T47D (cell line): ENCODE data around the gene AOPEP.
"Not testable (repeated sequence)": the region's sequence is repeated elsewhere in the genome, so short reads cannot be mapped to it uniquely, and the experiment has no call there.

Source experiments
- DNase-seq, 2 experiments: peaks; one replicate each; pipeline versions ENCODE4 v3.0.0 to v3.0.0-alpha.2; 2011 to 2012; ENCODE audit warnings: low read depth in 1 of 2, low spot score in 1 of 2
- JUND ChIP-seq: IDR thresholded peaks from 2 replicates; pipeline ENCODE4 v1.6.1; 2012; ENCODE audit warnings: low read depth
- in situ Hi-C: cut with HindIII; loops from 2 replicates; pipeline ENCODE4 v1.10.0; 2016; ENCODE audit warnings: low sequenced_read_pairs, low pct_unique_long_range_greater_than_20kb

AOPEP gene

DNA sequence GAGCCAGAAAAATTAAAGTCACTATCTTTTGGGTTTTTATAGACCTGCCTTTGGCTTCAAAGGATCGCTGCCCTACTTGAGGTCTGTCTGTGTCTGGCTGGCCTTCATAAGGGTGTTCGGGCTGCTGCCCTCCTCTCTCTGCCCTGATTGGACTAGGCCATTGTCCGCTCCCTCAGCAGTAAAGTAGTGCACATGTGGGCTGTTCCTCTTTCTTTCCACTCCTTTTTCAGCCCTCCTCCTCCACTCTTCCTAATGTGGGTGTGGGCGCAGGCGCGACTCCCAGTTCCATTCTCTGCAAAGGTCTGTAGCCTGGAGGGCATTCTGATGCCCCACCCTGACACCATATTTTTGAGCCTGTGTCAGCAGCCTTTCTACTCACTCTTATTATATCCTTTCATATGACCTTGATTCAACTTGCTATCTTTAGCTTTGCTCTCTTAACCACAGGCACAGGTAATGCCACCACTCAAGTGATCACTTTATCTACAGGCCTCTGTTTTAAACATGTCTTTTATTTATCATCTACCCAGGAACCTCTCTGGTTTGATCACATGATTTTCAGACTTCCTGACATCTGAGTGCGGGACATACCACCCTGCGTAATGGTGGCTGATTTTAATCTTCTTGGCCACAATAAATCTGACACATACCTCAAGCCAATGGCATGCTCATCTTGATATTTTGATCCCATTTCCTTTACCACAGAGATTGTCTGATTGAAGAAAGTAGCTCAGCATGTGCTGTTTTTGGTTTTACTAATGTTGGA lies 144.5 kb downstream of the AOPEP start:
- in situ Hi-C loops, result no loop called here
- peak in 1 of 2 experiments; percentile 58 for DNase-seq
- TF ChIP-seq JUND, result peak; percentile 60

DNA sequence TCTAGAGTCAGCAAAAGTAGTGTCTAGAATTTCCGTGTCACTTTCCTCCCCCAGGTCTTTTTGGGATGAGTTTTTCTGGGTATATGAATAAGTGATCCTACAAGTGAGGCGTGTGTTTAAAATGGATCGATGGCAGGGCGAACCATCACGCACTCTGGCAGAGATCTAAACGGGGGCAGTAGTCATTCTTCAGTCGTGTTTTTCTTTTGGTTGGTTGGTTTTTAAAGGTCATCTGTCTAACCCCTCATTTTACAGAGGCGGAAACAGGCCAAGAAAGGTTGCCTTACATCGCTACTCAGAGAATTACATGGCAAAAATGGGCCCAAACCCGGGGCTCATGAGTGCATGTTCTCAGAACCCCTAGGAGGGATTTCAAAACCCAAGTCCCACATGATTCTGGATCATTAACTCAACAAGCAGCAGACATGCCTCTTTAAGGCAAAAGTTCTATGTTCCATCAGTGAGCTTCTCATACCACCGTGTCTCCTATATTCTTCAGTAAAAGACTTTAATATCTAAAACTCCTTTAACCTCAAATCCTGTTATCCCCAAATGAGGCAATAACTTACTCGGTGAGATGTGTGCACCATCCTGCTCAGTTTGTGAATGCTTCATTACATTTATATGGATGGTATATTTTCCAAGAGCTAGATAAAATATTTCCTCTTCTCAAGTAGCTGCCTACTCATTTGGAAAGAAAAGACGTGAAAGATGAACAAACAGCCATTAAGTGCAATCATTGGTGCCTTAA lies 145.8 kb downstream of the AOPEP start:
- in situ Hi-C loops, result no loop called here
- no peak for DNase-seq

GRCh38 chr9:94872891-94873511 lies 146.5 kb downstream of the AOPEP start:
- DNase-seq, result no peak
- in situ Hi-C loops, result no loop called here
- TF ChIP-seq JUND, result no peak

More for the DNA sequence above, 145.8 kb downstream of the AOPEP start:
- TF ChIP-seq JUND, result no peak

DNA sequence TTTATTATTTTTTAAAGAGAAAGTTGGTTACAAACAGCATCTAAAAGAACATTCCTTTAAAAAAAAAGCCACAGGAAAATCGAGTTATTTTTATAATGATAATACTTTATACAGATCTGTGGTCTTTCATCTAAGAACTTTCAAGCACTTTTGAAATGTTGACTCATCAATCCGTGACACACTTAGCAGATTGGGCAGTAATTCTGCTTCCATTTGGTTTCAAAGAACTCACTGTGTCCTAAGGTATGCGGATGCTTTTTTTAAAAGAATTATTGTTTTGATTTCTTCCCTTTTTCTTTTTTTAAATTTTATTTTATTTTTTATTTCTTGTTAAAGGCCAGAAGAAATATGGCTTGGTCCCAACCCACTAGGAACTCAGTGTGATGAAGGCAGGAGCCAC lies 147.8 kb downstream of the AOPEP start:
- in situ Hi-C loops, result no loop called here
- no peak for DNase-seq
- TF ChIP-seq JUND, result no peak

DNA sequence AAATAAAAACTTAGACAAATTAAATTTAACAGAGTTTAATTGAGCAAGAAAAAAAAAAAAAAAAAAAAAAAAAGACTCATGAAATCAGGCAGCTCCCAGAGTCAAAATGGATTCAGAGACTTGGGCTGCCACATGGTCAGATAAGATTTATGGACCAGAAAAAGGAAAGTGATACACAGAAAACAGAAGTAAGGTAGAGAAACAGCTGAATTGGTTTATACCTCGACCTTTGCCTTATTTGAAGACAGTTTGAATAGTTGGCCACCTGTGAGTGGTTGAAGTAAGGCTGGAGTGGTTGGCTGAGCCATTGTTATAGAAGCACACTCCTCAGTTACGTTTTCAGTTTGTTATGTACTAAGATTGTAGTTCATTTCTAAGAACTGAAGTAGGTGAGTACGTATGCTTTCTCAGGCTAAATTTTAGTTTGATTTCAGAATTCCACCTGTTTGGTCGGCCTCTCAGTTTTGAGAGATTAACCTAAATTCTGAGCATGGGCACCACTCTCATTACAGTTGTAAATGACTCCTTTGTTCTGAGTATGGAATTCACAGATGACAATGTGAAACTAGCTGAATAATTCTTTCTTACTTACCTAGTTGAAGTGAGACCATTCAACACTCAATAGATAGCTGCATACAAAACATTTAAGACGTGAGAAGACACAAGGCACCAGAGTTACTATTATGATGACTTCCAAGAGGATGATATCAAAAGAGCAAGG lies 149.0 kb downstream of the AOPEP start:
- TF ChIP-seq JUND, result no peak
- in situ Hi-C loops, result no loop called here
- no peak for DNase-seq

DNA sequence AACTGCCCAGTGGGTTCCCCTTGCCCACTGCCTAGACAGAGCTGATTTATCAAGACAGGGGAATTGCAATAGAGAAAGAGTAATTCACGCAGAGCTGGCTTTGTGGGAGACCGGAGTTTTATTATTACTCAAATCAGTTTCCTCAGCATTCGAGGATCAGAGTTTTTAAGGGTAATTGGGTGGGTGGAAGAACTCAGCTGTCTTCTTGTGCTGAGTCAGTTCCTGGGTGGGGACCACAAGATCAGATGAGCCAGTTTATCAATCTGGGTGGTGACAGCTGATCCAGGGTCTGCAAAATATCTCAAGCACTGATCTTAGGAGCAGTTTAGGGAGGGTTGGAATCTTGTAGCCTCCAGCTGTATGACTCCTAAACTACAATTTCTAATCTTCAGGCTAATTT lies 152.3 kb downstream of the AOPEP start:
- DNase-seq, in situ Hi-C loops: not testable (repeated sequence)

- in situ Hi-C loops, result no loop called here
- DNase-seq, result no peak
- no peak for TF ChIP-seq JUND
Observed at GRCh38 chr9:94879230-94879629, 152.7 kb downstream of the AOPEP start.

DNA sequence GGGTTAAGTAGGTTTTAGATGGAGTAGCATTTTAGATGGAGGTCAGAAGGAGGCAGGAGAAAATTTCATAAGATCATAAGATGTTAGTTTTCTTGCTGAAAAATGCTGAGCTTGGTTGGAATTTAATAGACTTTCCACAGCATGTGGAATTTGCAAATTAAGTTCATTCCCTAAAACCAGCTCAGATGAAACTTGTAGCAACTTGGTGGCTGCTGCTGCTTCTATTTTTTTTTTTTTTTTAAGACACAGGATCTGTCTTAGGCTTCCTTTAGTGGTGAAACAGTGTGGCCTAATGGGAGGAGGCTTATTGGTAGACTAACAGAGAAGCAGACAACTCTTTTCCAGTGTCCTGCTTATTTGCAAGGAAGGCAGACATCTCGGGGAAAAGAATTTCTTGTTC lies 154.5 kb downstream of the AOPEP start:
- no peak for DNase-seq
- no peak for TF ChIP-seq JUND
- in situ Hi-C loops, result no loop called here

DNA sequence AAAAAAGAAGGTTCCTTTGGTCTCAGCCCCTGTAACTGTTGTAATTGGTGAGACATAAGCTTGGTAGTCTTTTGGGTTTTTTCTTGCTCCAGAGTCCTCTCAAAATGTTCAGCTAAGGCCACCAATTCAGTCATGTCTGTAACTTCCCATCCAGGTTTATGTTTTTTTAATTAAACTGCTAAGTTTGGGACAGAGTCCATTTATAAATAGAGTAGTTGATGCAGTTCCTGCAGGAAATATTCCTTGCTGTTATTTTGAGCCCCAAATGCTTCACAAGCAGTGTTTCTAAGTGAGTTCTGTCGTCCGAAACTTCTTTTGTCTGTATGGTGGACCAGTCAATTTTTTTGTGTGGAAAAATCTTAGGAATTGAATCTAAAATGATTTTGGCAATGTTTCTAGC lies 155.0 kb downstream of the AOPEP start:
- DNase-seq, result no peak
- TF ChIP-seq JUND, result no peak
- in situ Hi-C loops, result no loop called here

DNA sequence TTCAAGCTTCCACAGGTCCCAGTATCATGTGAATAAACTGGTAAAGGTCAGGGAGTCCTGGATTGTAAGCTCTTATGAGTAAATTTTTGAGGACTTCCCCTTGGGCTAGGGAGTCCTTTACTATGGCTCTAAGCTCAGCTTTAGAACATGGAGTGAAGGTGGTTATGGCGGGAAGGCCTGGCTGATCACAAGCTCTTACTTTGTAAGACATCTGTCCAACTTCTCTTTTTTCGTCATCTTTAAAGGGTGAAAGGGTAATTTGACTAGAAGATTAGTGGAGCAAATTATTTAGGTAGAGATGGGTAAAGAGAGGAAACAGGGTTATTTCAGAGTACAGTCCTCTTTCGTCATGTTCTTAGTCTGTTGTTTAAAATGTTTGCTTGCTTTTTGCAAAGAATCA lies 155.4 kb downstream of the AOPEP start:
- no peak for DNase-seq
- in situ Hi-C loops, result no loop called here
- no peak for TF ChIP-seq JUND

GRCh38 chr9:94882966-94883641 lies 156.6 kb downstream of the AOPEP start:
- no peak for TF ChIP-seq JUND
- no peak for DNase-seq
- in situ Hi-C loops, result no loop called here

GRCh38 chr9:94885854-94886447 lies 159.5 kb downstream of the AOPEP start:
- peak in 1 of 2 experiments; percentile 56 for DNase-seq
- TF ChIP-seq JUND, result no peak
- in situ Hi-C loops, result no loop called here
